Sigmoid colon (tissue), 4 donors: ENCODE results near the gene EHMT1.

Experiments
- EP300 ChIP-seq, 4 donors: sonication (generic); formaldehyde crosslinking; IDR thresholded peaks; one replicate each; pipeline ENCODE4 v1.6.1; 2017; ENCODE audit warnings: antibody characterized with exemption in 4 of 4
- POLR2A ChIP-seq, 2 donors: fragments of 450-650 bp; IDR thresholded peaks; one replicate each; pipeline ENCODE4 v1.6.1; 2016; ENCODE audit warnings: antibody characterized with exemption in 2 of 2, mild to moderate bottlenecking in 2 of 2, moderate library complexity in 2 of 2
- POLR2AphosphoS5 ChIP-seq, 4 donors: sonication (generic); formaldehyde crosslinking; IDR thresholded peaks; one replicate each; pipeline ENCODE4 v1.6.1; 2017; ENCODE audit warnings: antibody characterized with exemption in 4 of 4
- TF ChIP-seq, protein P1 (sequence below), 4 experiments: fragments of 450-650 bp in 3 of 4; fragments of 200-600 bp in 1 of 4; IDR thresholded peaks; one replicate each; pipeline ENCODE4 v1.5.1; 2016 to 2019; ENCODE audit warnings: antibody characterized with exemption in 4 of 4, mild to moderate bottlenecking in 3 of 4, moderate library complexity in 2 of 4

DNA sequence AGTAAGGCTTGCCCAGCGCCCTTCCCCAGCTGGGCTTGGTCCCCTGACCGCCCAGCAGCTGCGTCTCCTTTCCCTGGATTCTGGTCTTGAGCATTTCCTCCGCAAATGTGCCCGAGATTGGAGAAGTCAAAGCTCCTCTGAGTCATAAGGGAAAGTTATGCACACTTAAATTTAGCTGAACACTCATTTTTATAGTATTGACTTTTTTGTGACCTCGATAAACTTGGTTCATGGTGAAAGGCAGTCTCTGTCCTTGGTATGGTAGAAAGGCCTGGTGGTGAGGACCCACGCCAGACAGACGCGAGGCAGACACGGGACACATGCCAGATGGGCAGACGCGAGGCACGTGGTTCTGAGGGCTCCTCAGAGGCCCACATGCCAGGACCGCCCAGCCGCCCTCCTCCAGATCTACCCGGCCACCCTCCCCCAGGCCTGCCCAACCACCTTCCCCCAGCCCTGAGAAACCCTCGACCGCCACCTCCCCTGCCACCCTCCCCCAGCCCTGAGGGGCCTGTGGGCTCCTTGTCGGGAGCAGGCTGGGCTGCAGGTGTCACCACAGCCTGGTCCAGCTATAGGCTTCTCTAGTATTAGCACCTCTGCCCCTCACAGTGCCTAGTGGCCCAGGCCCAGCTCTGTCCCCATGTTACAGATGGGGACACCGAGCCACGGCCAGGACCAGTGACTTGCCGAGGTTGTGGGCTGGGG is 197.9 kb downstream of the EHMT1 start:
- TF ChIP-seq, protein P1, sequence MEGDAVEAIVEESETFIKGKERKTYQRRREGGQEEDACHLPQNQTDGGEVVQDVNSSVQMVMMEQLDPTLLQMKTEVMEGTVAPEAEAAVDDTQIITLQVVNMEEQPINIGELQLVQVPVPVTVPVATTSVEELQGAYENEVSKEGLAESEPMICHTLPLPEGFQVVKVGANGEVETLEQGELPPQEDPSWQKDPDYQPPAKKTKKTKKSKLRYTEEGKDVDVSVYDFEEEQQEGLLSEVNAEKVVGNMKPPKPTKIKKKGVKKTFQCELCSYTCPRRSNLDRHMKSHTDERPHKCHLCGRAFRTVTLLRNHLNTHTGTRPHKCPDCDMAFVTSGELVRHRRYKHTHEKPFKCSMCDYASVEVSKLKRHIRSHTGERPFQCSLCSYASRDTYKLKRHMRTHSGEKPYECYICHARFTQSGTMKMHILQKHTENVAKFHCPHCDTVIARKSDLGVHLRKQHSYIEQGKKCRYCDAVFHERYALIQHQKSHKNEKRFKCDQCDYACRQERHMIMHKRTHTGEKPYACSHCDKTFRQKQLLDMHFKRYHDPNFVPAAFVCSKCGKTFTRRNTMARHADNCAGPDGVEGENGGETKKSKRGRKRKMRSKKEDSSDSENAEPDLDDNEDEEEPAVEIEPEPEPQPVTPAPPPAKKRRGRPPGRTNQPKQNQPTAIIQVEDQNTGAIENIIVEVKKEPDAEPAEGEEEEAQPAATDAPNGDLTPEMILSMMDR (IDR thresholded peaks at IDR 0.05): no peak
- TF ChIP-seq POLR2AphosphoS5 (IDR thresholded peaks at IDR 0.05) (no peak), EP300 (IDR thresholded peaks at IDR 0.05) (no peak), POLR2A (IDR thresholded peaks at IDR 0.05) (no peak)
